ENCODE data around the gene ABAT. TPM values are rescaled to one million over a fixed set of nuclear protein-coding genes. Genes with fewer than 3 reads are reported as not detected.
A peak's percentile ranks its signal among the peaks of the same experiment; 100 is the strongest.

The ABAT gene
- total and polyA plus RNA-seq, 2 donors from 2014 or later: 9.6 to 34.0 TPM

GRCh38 chr16:8720967-8721308, 46.5 kb downstream of the ABAT start:
- Histone ChIP-seq H3K4me1 (ENCODE audit: control insufficient read depth in 2 of 3, insufficient read depth in 2 of 3, low read depth in 1 of 3, low read length in 3 of 3) (no peaks in the 10 kb centered on the region), H3K27me3 (ENCODE audit: control insufficient read depth, insufficient read depth, low read length) (no peaks in the 10 kb centered on the region), H3K9me3 (ENCODE audit: control insufficient read depth in 2 of 3, insufficient read depth in 1 of 3, low read length in 3 of 3) (no peaks in the 10 kb centered on the region), H3K36me3 (ENCODE audit: control insufficient read depth in 2 of 3, insufficient read depth in 3 of 3, low read length in 3 of 3) (peaks cover 0 to 3% (median 0%) of the 10 kb centered on the region in 3 donors), H3K9ac (ENCODE audit: low read length in 3 of 3) (no peak overlapping the region), H3K27ac (ENCODE audit: low read depth in 2 of 2, low read length in 2 of 2) (no peak overlapping the region), H3K4me3 (ENCODE audit: low read length in 3 of 3) (no peak overlapping the region)
- TF ChIP-seq CTCF (IDR thresholded peaks at IDR 0.05; ENCODE audit: borderline replicate concordance, extremely low read depth, insufficient read depth): no peak
- DNase-seq (no peak), FAIRE-seq (no peak)
- intact Hi-C loops (cut with DNase I): no loop called here

GRCh38 chr16:8721336-8722024, 47.1 kb downstream of the ABAT start:
- Histone ChIP-seq H3K9me3 (ENCODE audit: control insufficient read depth in 2 of 3, insufficient read depth in 1 of 3, low read length in 3 of 3) (no peaks in the 10 kb centered on the region), H3K27ac (ENCODE audit: low read depth in 2 of 2, low read length in 2 of 2) (no peak overlapping the region), H3K9ac (ENCODE audit: low read length in 3 of 3) (no peak overlapping the region), H3K27me3 (ENCODE audit: control insufficient read depth, insufficient read depth, low read length) (no peaks in the 10 kb centered on the region), H3K4me1 (ENCODE audit: control insufficient read depth in 2 of 3, insufficient read depth in 2 of 3, low read depth in 1 of 3, low read length in 3 of 3) (no peaks in the 10 kb centered on the region), H3K4me3 (ENCODE audit: low read length in 3 of 3) (no peak overlapping the region), H3K36me3 (ENCODE audit: control insufficient read depth in 2 of 3, insufficient read depth in 3 of 3, low read length in 3 of 3) (peaks cover 0 to 3% (median 0%) of the 10 kb centered on the region in 3 donors)
- FAIRE-seq (no peak), DNase-seq (peak in 1 of 5 donors; percentile 12)
- intact Hi-C loops (cut with DNase I): no loop called here
- TF ChIP-seq CTCF (IDR thresholded peaks at IDR 0.05; ENCODE audit: borderline replicate concordance, extremely low read depth, insufficient read depth): no peak

DNA sequence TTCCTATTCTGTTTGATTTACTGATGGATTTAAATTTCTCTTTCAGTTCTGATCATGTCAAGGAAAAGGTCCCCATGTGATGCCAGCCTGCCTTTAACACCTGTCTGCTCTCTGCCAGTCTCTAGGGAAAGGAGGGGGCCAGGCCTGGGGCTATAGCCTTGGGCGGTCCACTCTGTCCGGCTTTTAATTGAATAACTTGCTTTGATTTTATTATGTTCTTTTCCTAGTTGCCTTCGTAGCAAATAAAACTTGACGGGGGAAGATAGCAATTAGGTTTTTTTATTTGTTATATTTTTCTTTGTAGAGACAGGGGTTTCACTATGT, 47.6 kb downstream of the ABAT start:
- FAIRE-seq (no peak), DNase-seq (no peak)
- Histone ChIP-seq H3K27ac (ENCODE audit: low read depth in 2 of 2, low read length in 2 of 2) (no peak overlapping the region), H3K9me3 (ENCODE audit: control insufficient read depth in 2 of 3, insufficient read depth in 1 of 3, low read length in 3 of 3) (no peaks in the 10 kb centered on the region), H3K4me1 (ENCODE audit: control insufficient read depth in 2 of 3, insufficient read depth in 2 of 3, low read depth in 1 of 3, low read length in 3 of 3) (no peaks in the 10 kb centered on the region), H3K36me3 (ENCODE audit: control insufficient read depth in 2 of 3, insufficient read depth in 3 of 3, low read length in 3 of 3) (peaks cover 0 to 3% (median 0%) of the 10 kb centered on the region in 3 donors), H3K27me3 (ENCODE audit: control insufficient read depth, insufficient read depth, low read length) (no peaks in the 10 kb centered on the region), H3K9ac (ENCODE audit: low read length in 3 of 3) (no peak overlapping the region), H3K4me3 (ENCODE audit: low read length in 3 of 3) (no peak overlapping the region)
- intact Hi-C loops (cut with DNase I): no loop called here
- no peak for TF ChIP-seq CTCF (IDR thresholded peaks at IDR 0.05; ENCODE audit: borderline replicate concordance, extremely low read depth, insufficient read depth)
